Measurements from ENCODE around the gene MGAT3. TPM values are rescaled to one million over a fixed set of nuclear protein-coding genes. Genes with fewer than 3 reads are reported as not detected.

MGAT3 gene
- total RNA-seq, 1 experiment from 2014 or later: 0.57 TPM

DNA sequence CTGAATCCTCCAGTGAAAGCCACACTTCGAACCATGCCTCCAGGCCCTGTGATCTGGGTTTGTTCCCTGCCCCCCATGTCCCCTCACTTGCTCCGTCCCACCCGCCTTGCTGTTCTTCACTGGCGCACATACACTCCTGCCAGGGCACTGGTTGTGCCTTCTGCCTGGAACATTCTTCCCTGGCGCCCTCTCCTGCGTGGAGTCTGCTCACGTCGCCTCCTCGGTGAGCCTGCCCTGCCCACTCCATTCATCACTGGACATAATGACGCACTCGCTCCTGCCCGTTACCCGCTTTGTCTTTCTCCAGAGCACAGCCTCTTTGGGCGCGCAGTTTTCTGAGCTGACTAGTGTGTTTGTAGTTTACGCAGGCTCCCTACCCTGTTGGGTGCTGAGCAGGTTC, 24.2 kb downstream of the MGAT3 start:
- DNase-seq (ENCODE audit: low read depth, low spot score): no peak
- Histone ChIP-seq H3K27me3 (ENCODE audit: control insufficient read depth, insufficient read depth, low read length) (no peaks in the 10 kb centered on the region), H3K9me3 (ENCODE audit: control insufficient read depth, insufficient read depth, low read depth, low read length) (no peaks in the 10 kb centered on the region), H3K4me3 (ENCODE audit: low read depth in 2 of 2, low read length in 2 of 2) (no peak overlapping the region), H3K27ac (ENCODE audit: low read length) (no peak overlapping the region), H3K4me1 (ENCODE audit: control insufficient read depth, insufficient read depth, low read length) (no peaks in the 10 kb centered on the region), H3K36me3 (ENCODE audit: control insufficient read depth, insufficient read depth, low read length) (no peaks in the 10 kb centered on the region)
- BruUV-seq (replicated peaks): no TSS peak
- intact Hi-C loops (cut with micrococcal nuclease; ENCODE audit: unreplicated experiment): no loop called here
- no peak for ATAC-seq
- TF ChIP-seq, protein P1, sequence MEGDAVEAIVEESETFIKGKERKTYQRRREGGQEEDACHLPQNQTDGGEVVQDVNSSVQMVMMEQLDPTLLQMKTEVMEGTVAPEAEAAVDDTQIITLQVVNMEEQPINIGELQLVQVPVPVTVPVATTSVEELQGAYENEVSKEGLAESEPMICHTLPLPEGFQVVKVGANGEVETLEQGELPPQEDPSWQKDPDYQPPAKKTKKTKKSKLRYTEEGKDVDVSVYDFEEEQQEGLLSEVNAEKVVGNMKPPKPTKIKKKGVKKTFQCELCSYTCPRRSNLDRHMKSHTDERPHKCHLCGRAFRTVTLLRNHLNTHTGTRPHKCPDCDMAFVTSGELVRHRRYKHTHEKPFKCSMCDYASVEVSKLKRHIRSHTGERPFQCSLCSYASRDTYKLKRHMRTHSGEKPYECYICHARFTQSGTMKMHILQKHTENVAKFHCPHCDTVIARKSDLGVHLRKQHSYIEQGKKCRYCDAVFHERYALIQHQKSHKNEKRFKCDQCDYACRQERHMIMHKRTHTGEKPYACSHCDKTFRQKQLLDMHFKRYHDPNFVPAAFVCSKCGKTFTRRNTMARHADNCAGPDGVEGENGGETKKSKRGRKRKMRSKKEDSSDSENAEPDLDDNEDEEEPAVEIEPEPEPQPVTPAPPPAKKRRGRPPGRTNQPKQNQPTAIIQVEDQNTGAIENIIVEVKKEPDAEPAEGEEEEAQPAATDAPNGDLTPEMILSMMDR (IDR thresholded peaks at IDR 0.05): no peak
- TF ChIP-seq TCF7L2 (IDR thresholded peaks at IDR 0.05; ENCODE audit: low read depth, low read length): no peak
- TF ChIP-seq, protein P2, sequence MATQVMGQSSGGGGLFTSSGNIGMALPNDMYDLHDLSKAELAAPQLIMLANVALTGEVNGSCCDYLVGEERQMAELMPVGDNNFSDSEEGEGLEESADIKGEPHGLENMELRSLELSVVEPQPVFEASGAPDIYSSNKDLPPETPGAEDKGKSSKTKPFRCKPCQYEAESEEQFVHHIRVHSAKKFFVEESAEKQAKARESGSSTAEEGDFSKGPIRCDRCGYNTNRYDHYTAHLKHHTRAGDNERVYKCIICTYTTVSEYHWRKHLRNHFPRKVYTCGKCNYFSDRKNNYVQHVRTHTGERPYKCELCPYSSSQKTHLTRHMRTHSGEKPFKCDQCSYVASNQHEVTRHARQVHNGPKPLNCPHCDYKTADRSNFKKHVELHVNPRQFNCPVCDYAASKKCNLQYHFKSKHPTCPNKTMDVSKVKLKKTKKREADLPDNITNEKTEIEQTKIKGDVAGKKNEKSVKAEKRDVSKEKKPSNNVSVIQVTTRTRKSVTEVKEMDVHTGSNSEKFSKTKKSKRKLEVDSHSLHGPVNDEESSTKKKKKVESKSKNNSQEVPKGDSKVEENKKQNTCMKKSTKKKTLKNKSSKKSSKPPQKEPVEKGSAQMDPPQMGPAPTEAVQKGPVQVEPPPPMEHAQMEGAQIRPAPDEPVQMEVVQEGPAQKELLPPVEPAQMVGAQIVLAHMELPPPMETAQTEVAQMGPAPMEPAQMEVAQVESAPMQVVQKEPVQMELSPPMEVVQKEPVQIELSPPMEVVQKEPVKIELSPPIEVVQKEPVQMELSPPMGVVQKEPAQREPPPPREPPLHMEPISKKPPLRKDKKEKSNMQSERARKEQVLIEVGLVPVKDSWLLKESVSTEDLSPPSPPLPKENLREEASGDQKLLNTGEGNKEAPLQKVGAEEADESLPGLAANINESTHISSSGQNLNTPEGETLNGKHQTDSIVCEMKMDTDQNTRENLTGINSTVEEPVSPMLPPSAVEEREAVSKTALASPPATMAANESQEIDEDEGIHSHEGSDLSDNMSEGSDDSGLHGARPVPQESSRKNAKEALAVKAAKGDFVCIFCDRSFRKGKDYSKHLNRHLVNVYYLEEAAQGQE (IDR thresholded peaks at IDR 0.05; ENCODE audit: insufficient read depth in 1 of 2, low read depth in 2 of 2, low read length in 1 of 2): no peak
- no peak for TF ChIP-seq POLR2AphosphoS5 (IDR thresholded peaks at IDR 0.05; ENCODE audit: low read depth, low read length)
- no peak for TF ChIP-seq SIN3A (IDR thresholded peaks at IDR 0.05; ENCODE audit: borderline replicate concordance, insufficient read depth, low read depth, low read length)
- ChIA-PET CTCF (no interaction called here), POLR2A (no interaction called here)
- in situ Hi-C loops (cut with HindIII; ENCODE audit: low pct_unique_long_range_greater_than_20kb, low sequenced_read_pairs): no loop called here

DNA sequence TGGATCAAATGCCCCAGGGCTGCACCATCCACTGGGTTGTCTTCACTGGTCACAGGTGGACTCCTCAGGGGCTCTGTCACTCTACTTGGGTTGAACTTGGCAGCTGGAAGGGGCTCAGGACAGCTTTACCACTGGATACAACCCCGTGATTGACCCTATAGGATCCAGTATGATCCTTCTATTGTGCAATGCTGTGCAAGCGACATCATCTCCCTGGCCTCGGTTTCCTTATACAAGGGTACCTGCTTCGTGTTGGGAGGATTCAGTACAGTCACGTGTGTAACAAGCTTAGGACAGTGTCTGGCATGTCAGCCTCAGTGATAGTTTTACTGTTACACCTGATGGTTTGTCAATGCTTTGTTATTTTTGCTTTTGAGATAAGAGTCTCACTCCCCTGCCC, 24.8 kb downstream of the MGAT3 start:
- Histone ChIP-seq H3K27ac (ENCODE audit: low read length) (no peak overlapping the region), H3K4me1 (ENCODE audit: control insufficient read depth, insufficient read depth, low read length) (no peaks in the 10 kb centered on the region), H3K27me3 (ENCODE audit: control insufficient read depth, insufficient read depth, low read length) (no peaks in the 10 kb centered on the region), H3K4me3 (ENCODE audit: low read depth in 2 of 2, low read length in 2 of 2) (no peak overlapping the region), H3K36me3 (ENCODE audit: control insufficient read depth, insufficient read depth, low read length) (no peaks in the 10 kb centered on the region), H3K9me3 (ENCODE audit: control insufficient read depth, insufficient read depth, low read depth, low read length) (no peaks in the 10 kb centered on the region)
- intact Hi-C loops (cut with micrococcal nuclease; ENCODE audit: unreplicated experiment): no loop called here
- ChIA-PET CTCF (interaction anchor here (0.6 to 0.7 kb wide), 2 partner anchors 501 to 716 kb away, joined by 3 to 5 read pairs; no protein-coding TSS in a partner anchor), POLR2A (no interaction called here)
- BruUV-seq (replicated peaks): no TSS peak
- TF ChIP-seq, protein P2 (IDR thresholded peaks at IDR 0.05; ENCODE audit: insufficient read depth in 1 of 2, low read depth in 2 of 2, low read length in 1 of 2): no peak
- TF ChIP-seq SIN3A (IDR thresholded peaks at IDR 0.05; ENCODE audit: borderline replicate concordance, insufficient read depth, low read depth, low read length) (no peak), POLR2AphosphoS5 (IDR thresholded peaks at IDR 0.05; ENCODE audit: low read depth, low read length) (no peak), TCF7L2 (IDR thresholded peaks at IDR 0.05; ENCODE audit: low read depth, low read length) (no peak)
- TF ChIP-seq, protein P1 (IDR thresholded peaks at IDR 0.05): no peak
- DNase-seq (ENCODE audit: low read depth, low spot score): no peak
- in situ Hi-C loops (cut with HindIII; ENCODE audit: low pct_unique_long_range_greater_than_20kb, low sequenced_read_pairs): no loop called here
- ATAC-seq: no peak
